HK-2 (cell line): ENCODE measurements around the gene AICDA.
"Not testable (repeated sequence)": the region's sequence is repeated elsewhere in the genome, so short reads cannot be mapped to it uniquely, and the experiment has no call there.

Experiments used
- DNase-seq: peaks from one replicate; pipeline ENCODE4 v3.0.0-alpha.2; 2018; ENCODE audit not compliant: unreplicated experiment

AICDA gene

DNA sequence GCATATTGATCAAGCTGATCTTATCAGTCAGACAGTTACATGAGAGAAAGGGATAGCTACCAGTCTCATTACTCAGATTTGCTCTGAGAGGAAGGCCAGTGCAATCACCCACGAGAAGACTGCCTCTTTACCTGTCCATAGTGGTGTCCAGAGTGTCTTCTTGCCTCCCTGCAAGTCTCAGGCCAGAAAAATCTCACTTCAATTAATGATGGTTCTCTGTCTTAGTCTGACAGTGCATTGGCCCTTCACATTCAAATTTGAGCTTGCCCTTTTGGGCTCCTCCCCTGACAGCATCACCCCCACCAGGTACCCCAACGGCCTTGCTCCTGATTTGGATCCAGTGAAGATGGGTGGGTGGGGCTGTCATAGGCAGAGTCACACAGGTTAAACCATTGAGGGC, at the start of gene AICDA:
Gene AICDA (minus strand): TSS at position 231 of the 400 bp plus-strand sequence. CDS start 92 bp downstream, at position 139.
- no peak for DNase-seq

DNA sequence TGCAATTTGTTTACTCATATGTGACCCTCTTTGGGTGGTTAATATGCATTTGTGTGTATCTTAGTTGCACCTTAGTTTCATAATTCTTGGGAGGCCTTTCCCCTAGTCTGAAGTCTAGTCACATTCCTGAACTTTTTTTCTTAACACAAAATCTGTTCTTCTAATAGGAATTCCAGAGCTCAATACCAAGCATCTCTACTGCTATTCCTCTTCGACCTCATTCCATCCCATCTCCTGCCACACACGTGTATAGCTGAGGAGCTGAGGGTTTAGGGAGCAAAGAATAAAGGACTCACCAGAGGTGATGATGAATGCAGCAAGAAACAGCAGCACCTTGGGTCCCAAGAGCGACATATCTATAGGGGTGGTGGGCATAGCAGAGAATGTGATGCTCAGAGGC, 49.1 kb upstream of the AICDA start:
- DNase-seq = no peak

DNA sequence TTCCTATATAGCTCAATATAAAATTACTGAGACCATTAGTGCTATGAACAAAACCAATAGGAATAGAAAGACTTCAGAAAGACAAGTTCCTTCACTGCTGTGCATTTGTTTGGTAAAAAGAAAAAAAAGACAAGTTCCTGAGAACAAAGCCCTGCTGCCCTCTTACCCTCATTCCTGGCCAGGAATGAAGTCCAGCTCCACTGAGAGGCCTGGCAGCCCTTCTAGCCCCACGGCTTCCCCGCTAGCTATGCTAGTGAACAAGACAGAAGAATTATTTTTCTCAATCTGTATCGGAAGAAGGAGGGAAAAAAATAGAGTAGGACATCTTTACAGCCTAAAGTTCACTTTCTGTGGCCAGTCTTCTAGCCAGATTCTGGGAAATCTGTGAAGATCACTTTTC, 48.4 kb upstream of the AICDA start:
- DNase-seq = no peak

DNA sequence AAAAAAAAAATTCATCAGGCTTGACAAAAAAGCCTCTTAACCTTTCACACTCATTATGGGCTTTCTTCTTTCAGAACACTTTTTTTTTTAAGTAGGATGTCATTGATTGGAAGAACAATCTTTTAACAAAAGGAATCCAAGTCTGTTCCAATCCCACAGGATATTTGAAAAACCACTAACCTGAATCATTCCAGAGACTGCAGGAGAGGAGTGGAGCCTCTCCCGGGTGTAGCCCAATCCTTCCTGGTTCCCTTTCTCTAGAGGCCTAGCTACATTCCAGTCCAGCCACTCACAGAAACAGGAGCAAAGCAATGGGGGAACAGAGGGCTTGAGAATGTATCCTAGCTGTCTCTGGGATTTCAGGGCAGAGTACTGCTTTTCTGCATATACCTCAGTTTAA, 45.7 kb upstream of the AICDA start:
- DNase-seq = peak; percentile 42

DNA sequence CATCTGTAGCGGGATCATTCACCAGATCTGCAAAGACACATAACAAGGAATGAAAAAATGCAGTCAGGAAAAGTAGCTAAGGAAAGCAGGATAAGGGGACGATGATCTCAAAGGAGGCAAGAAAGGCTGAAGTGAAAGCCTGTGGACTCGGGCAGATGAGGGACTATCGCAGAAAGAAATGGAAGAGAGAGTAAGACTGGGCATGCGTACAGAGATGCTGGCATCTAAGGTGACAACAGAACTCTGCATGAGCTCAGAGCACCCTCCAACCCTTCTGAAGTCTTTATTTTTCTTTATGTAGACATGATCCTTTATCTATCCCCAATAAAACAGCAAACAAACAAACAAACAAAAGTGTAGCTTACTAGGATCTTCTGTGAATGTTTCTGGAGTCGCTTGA, 42.8 kb upstream of the AICDA start:
- DNase-seq = no peak

DNA sequence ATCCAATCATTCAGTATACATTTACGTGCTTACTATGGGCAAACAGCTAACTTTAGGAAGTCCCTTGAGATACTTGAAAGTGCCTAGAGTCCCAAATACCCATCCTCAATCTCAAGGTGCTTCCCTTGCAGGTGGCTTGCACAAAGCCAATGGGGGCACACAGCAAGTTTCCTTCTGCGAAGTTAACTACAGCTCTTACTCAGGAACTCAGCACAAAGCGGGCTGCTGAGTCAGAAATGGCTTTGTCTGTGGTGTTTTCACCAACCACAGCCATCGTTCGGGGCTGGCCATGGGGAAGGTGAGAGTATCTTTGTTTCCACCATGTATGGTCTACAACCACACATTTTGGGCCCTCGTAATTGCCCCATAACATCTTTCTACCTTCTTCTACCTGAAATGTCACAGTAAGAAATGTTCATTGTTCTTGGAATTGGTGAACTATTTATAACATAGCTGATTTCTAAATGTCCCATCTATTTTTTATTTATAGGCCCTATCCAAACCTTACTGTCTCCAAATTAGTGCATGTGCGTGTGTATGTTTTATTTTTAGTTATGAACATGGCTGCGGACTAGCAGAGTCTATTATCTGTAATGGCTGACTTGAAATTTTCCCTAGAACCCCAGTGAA, 36.0 kb upstream of the AICDA start:
- DNase-seq = no peak

DNA sequence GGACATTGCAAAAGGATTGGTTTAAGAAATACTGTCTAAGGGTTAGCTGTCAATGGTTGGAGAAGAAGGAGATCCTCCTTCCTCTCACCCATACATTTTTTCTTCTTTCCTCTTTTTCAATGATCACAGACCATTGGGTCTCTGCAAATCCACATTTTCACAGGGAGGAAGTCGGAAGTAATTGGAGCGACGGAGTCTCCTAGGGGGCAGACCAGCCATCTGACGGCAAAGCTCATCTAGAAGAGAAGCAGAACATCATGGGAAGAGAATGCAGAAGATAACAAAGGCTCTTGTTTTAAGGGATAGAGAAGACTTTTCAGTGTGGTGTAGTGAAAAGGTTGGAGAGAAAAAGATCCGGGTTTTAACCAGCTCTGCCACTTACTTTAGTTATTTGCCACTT, 35.3 kb upstream of the AICDA start:
- DNase-seq = no peak

DNA sequence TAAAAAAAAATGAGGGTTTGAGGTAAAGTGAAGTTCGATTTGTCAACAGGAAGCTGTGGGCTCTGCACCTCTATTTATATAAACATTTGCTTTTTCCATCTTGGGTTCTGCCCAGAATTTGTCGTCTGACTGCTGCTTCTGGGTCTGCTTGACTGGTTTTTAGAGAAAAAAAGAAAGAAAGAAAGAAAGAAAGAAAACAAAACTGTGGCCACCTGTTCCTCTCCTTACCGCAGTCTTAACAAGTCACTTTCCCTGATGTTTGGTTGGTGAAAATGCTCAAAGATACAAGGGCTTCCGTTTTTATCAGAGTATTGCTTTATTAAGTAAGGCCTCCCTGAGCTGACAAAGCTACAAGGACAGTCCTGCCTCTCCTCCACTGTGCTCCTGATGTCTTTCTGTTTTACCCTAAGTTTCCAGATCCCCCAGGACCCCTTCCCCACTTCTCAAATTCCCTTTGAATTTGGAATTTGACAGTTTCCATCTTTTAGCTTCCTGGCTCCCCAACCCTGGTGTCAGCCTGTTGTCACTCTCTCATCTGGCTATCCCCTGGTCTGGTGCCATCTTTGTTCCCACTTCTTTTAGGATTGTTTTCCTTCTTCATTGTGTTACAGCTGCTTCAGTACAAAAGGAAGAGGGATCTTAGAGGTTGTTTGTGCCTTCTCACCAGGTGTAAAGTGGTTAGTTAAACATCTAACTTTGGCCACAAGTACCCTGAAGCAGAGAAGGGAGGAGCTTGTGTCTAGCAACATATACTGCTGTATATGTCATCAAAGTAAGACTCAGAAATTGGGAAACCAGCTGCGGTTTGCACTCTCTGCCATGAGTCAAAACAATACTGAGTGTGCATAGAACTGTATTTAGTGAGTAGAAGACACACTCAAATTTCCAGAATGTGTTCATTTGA, 31.9 kb upstream of the AICDA start:
- no peak for DNase-seq

DNA sequence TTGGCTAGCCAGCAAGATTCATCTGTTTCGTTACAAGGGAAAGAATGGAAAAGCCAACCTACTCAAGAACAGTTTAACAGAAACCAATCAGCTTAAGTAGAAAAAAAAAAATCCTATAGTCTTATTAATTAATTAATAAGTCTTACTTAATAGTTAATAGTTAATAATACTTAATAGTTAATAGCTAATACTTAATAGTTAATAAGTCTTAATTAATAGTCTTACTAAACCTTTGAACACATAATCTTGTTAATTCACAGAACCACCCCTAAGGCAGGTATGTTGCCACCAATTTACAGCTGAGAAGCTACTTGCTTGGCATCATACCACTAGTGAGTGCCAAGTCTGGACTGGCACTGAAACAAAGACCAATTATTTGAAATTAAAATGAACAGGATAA, 30.1 kb upstream of the AICDA start:
- DNase-seq = no peak

DNA sequence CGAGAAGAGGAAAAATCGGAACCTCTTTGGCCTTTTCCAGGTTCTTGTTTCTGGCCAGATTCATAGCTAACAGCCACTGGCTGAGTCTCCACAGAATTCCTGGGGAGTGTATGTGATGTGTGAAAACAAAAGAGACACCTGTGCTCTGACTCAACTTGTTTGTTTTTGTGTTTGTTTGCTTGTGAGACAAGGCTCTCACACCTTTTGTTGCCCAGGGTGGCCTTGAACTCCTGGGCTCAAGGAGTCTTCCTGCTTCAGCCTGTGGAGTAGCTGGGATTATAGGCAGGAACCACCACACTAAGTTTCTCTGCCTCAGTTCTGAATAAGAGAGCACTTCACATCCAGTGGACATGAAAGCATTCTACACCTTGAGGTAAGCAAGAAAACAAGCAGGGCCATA, 27.3 kb upstream of the AICDA start:
- DNase-seq = no peak

DNA sequence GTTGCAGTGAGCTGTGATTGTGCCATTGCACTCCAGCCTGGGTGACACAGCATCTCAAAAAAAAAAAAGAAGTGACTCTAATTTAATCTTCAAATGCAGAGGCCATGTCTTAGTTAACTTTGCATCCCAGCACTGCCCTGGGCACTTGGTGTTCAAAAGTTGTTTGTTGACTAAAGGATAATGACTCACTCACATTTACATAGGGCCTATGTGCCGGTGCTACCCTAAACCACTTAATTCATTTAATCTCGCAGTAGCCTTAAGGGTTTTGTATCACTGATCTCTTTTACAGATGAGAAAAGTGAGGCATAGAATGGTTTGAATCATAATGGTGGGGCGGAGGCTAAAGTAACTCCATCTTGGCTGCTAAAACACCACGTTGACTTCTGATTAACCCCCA, 26.3 kb upstream of the AICDA start:
- no peak for DNase-seq

DNA sequence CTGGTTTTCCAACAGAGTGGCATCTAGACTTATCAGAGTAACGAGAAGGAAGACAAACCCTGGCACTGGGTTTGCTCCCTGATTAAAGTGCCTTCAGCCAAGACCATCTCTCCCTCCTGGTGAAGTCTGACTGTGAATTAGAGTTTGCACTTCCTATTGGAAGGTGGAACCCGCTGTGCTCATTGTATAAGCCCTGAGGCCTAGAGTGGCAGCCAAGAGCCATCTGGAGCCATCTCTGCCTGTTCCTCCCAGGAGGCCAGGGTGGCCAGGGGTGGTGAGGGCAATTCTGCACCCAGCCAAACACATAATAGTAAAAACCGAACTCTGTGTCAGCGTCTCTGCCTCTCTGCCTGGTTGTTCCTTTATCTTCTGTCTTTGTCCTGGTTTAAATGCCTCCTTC, 25.0 kb upstream of the AICDA start:
- no peak for DNase-seq

DNA sequence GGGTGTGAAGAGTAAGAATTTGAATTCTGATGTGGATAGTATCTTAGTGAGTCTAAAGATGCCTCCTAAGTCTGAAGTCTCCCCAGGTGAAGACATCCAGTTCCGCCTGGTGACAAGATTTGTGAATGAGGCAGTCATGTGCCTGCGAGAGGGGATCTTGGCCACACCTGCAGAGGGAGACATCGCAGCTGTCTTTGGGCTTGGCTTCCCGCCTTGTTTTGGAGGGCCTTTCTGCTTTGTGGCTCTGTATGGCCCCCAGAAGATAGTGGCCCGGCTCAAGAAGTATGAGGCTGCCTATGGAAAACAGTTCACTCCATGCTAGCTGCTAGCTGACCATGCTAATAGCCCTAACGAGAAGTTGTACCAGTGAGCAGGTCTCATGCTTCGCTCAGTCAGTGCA, 24.6 kb upstream of the AICDA start:
- DNase-seq = no peak

DNA sequence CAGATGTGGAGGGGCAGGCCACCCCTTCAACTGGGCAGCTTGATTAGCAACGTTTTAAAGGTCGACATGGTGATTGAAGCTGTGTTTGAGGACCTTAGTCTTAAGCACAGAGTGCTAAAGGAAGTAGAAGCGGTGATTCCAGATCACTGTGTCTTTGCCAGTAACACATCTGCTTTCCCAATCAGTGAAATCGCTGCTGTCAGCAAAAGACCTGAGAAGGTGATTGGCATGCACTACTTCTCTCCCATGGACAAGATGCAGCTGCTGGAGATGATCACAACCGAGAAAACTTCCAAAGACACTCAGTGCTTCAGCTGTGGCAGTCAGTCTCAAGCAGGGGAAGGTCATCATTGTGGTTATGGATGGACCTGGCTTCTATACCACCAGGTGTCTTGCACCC, 23.9 kb upstream of the AICDA start:
- no peak for DNase-seq

DNA sequence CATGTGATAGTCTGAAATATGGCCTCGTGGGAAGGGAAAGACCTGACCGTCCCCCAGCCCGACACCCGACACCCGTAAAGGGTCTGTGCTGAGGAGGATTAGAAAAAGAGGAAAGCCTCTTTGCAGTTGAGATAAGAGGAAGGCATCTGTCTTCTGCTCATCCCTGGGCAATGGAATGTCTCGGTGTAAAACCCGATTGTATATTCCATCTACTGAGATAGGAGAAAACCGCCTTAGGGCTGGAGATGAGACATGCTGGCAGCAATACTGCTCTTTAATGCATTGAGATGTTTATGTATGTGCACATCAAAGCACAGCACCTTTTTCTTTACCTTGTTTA, 23.3 kb upstream of the AICDA start:
- not testable (repeated sequence) for DNase-seq

DNA sequence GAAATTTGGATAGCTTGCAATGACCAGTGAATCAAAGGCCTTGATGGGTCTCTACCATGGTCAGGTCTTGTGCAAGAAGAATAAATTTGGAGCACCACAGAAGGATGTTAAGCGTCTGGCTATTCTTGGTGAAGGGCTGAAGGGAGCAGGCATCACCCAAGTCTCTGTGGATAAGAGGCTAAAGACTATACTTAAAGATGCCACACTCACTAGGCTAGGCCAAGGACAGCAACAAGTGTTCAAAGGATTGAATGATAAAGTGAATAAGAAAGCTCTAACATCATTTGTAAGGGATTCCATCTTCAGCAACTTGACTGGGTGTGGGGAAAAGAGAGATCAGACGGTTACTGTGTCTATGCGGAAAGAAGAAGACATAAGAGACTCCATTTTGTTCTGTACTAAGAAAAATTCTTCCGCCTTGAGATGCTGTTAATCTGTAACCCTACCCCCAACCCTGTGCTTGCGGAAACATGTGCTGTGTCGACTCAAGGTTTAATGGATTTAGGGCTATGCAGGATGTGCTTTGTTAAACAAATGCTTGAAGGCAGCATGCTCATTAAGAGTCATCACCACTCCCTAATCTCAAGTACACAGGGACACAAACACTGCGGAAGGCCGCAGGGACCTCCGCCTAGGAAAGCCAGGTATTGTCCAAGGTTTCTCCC, 22.8 kb upstream of the AICDA start:
- not testable (repeated sequence) for DNase-seq

DNA sequence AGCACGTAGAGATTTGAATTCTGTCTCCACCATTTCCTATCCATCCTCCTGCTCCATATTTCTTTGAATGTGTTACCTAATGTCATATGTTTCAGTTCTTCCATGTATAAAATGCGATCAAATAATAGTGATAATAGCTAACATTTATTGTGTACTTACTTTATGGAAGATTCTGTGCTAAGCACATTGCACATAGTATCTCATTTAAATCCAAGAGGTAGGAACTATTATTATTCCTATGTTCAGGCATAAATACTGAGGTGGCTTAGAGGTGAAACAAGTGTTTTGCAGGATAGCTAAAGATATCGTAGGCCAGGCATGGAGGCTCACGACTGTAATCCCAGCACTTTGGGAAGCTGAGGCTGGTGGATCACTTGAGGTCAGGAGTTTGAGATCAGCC, 17.5 kb upstream of the AICDA start:
- DNase-seq = no peak

DNA sequence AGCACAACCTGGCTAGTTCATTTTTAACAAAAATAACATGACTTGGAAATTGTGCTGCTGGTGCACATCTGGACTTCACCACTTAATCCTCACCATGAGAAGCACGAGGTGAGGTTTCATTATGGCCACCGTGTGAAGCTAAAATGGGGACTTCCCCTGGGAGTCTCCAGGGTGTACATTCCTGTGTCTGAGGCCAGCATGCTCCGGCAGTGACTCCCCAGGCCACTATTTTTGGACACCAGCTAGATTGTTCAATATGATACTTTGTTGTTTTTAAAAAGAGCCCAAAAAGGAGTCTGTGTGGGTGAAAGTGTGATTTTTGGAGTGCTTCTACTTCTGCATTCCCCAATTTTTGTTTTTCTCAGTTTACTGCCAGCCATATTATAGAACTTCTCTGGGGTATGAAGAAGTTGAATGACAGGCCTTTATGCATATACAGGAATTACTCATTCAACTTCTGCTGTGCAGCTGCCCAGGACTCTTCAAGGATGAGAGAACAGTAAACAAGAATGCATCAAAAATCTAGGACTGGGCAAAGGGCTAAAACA, 16.9 kb upstream of the AICDA start:
- DNase-seq = peak; percentile 46

DNA sequence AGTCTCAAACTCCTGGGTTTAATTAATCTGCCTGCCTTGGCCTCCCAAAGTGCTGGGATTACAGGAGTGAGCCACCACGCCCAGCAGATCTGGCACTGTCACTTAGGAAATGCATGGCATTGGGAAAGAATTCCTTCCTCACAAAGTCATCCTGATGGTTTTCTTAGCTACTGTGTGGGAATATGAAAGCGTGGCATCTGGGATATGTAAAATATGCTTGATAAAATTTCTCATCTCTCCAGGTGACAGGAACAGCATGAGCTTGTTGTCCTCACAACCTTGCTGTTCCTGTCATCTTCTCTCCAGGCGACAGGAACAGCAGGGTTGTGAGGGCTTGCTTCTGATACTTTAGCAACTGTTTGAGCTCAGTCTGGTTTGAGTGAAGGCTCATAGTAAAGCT, 16.1 kb upstream of the AICDA start:
- DNase-seq = no peak

DNA sequence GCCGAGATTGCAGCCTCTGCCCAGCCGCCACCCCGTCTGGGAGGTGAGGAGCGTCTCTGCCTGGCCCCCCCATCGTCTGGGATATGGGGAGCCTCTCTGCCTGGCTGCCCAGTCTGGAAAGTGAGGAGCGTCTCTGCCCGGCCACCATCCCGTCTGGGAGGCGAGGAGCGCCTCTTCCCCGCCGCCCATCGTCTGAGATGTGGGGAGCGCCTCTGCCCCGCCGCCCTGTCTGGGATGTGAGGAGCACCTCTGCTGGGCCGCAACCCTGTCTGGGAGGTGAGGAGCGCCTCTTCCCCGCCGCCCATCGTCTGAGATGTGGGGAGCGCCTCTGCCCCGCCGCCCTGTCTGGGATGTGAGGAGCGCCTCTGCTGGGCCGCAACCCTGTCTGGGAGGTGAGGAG, 12.1 kb upstream of the AICDA start:
- DNase-seq = not testable (repeated sequence)

DNA sequence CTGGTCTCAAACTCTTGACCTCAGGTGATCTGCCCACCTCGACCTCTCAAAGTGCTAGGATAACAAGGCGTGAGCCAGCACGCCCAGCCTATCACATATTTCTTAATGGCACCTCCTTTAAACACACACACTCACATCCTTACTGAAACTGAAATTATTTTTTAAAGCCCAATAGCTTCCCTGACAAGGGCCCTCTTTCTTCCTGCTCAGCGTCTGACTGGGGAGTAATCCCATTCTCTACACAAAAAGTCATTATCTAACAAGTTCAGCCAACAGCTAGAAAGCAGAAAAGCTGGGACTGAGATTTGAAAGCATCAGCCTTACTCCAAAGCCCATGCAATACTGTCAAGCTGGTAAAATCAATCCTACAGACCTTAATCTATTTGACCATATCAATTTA, 10.0 kb upstream of the AICDA start:
- no peak for DNase-seq

DNA sequence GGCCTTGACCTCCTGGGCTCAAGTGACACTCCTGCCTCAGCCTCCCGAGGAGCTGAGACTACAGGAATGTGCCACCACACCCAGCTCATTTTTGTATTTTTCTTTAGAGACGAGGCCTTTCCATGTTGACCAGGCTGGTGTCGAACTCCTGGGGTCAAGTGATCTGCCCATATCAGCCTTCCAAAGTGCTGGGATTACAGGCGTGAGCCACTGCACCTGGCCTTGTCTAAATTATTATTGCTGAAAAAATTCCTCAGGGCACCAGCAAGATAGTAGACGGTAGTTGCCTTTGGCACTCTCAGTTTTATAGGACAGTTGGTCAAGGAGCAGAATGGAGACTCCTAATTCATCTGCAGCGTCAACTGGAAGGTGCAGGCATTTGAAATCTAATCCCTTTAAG, 2.5 kb upstream of the AICDA start:
- no peak for DNase-seq

DNA sequence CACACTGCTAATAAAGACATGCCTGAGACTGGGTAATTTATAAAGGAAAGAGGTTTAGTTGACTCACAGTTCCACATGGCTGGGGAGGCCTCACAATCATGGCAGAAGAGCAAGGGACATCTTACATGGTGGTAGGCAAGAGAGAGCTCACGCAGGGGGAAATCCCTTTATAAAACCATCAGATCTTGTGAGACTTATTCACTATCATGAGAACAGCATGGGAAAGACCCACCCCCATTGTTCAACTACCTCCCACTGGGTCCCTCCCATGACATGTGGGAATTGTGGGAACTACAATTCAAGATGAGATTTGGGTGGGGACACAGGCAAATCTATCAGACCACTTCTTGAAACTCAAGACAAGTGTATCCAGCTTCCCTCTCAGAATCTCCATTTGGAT, 1.2 kb upstream of the AICDA start:
- not testable (repeated sequence) for DNase-seq
